GM12875 (cell line): ENCODE measurements around the gene R3HDM4.

Experiments
- H3K4me3 ChIP-seq: one replicate; pipeline ENCODE4 v1.5.1; 2011; ENCODE audit warnings: low read depth, low read length, control low read depth
- TF ChIP-seq, protein P1 (sequence below): IDR thresholded peaks from 2 replicates; pipeline ENCODE4 v1.5.1; 2011; ENCODE audit warnings: low read depth, mild to moderate bottlenecking, control low read depth, inconsistent platforms, low read length, moderate library complexity, borderline replicate concordance; ENCODE audit not compliant: insufficient read depth

The R3HDM4 gene

GRCh38 chr19:867301-867793 lies 45.7 kb downstream of the R3HDM4 start:
- TF ChIP-seq, protein P1, sequence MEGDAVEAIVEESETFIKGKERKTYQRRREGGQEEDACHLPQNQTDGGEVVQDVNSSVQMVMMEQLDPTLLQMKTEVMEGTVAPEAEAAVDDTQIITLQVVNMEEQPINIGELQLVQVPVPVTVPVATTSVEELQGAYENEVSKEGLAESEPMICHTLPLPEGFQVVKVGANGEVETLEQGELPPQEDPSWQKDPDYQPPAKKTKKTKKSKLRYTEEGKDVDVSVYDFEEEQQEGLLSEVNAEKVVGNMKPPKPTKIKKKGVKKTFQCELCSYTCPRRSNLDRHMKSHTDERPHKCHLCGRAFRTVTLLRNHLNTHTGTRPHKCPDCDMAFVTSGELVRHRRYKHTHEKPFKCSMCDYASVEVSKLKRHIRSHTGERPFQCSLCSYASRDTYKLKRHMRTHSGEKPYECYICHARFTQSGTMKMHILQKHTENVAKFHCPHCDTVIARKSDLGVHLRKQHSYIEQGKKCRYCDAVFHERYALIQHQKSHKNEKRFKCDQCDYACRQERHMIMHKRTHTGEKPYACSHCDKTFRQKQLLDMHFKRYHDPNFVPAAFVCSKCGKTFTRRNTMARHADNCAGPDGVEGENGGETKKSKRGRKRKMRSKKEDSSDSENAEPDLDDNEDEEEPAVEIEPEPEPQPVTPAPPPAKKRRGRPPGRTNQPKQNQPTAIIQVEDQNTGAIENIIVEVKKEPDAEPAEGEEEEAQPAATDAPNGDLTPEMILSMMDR = no peak
- no peak overlapping the region for H3K4me3 ChIP-seq

DNA sequence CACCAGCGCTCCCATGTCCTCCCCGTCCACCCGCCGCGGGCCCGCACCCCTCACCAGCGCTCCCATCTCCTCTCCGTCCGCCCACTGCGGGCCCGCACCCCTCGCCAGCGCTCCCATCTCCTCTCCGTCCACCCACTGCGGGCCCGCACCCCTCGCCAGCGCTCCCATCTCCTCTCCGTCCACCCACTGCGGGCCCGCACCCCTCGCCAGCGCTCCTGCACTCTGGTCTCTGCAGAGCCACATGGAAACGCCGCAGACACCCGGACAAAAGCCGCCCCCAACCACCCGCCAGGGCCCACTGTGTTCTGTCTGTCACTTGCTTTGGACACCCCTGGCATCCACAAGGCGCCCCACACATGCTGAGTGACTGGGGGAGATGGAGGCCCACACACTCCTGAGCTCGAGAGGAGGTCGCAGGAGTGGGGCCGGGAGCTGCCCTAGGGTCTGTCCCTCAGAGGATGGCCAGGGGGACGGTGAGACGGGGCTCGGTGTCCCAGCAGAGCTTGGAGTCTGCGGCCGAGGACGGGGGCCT lies 46.2 kb downstream of the R3HDM4 start:
- H3K4me3 ChIP-seq = no peak overlapping the region
- TF ChIP-seq, protein P1 = no peak

DNA sequence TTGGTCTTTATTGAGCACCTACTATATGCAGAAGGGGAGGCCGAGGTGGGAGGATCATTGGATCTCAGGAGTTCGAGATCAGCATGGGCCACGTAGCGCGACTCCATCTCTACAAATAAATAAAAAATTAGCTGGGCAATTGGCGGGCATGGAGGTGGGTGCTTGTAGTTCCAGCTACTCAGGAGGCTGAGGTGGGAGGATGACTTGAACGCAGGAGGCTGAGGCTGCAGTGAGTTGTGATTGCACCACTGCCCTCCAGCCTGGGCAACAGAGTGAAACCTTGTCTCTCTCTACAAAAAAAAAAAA lies 49.8 kb downstream of the R3HDM4 start:
- no peak overlapping the region for H3K4me3 ChIP-seq
- TF ChIP-seq, protein P1 = no peak

- TF ChIP-seq, protein P1 = no peak
- peak overlapping the region; percentile 11 for H3K4me3 ChIP-seq
Measured at GRCh38 chr19:862581-863314, 50.3 kb downstream of the R3HDM4 start.

- TF ChIP-seq, protein P1 = peak; percentile 25; the same call in 1 of the 2 replicates
- no peak overlapping the region for H3K4me3 ChIP-seq
Measured at GRCh38 chr19:861756-862580, 51.1 kb downstream of the R3HDM4 start.

GRCh38 chr19:861141-861755 lies 51.8 kb downstream of the R3HDM4 start:
- H3K4me3 ChIP-seq = no peak overlapping the region
- TF ChIP-seq, protein P1 = no peak
